Subcutaneous adipose tissue (tissue), 4 donors: Measurements from ENCODE around the gene THRAP3. TPM values are rescaled to one million over a fixed set of nuclear protein-coding genes. Genes with fewer than 3 reads are reported as not detected.

Experiments used
- CTCF ChIP-seq: fragments of 450-650 bp; IDR thresholded peaks from one replicate; pipeline ENCODE4 v1.5.1; 2016; ENCODE audit warnings: low read depth, mild to moderate bottlenecking, control low read depth, antibody characterized with exemption, moderate library complexity
- total RNA-seq, 4 donors: library from RNA; depleted of rRNA; stranded (reverse); fragments of >200 nt; gene quantifications; one replicate each; pipeline ENCODE4 v1.1.0, GENCODE V29; 2016

The THRAP3 gene
- total RNA-seq, 4 donors from 2014 or later: 85.7 to 96.5 (median 87.6) TPM

- no peak for TF ChIP-seq CTCF
Observed at GRCh38 chr1:36309397-36309796, 85.2 kb downstream of the THRAP3 start.

- no peak for TF ChIP-seq CTCF
Observed at GRCh38 chr1:36320291-36320761, 96.1 kb downstream of the THRAP3 start.

- TF ChIP-seq CTCF: no peak
Observed at GRCh38 chr1:36320767-36321118, 96.5 kb downstream of the THRAP3 start.

GRCh38 chr1:36321119-36321951 is 97.1 kb downstream of the THRAP3 start:
- no peak for TF ChIP-seq CTCF

- no peak for TF ChIP-seq CTCF
Observed at GRCh38 chr1:36322041-36322785, 98.0 kb downstream of the THRAP3 start.

- no peak for TF ChIP-seq CTCF
Observed at GRCh38 chr1:36322786-36323635, 98.8 kb downstream of the THRAP3 start.
